HCT116 (cell line): ENCODE measurements around the gene TBC1D16. TPM values are rescaled to one million over a fixed set of nuclear protein-coding genes. Genes with fewer than 3 reads are reported as not detected.

Experiments used
- ATAC-seq: fragments of 200-7000 bp; cut with Tn5 transposase; 2 replicates; pipeline ENCODE4 v1.9.1; 2020; ENCODE audit warnings: mild to moderate bottlenecking, moderate library complexity
- BruUV-seq: library from RNA; stranded (reverse); fragments of 400-500 nt; replicated peaks from 2 replicates; lab custom pipeline; 2021; lab: Mats Ljungman, UMichigan
- CTCF ChIA-PET: fragments of 300-600 bp; sonication (Branson Sonifier 250); formaldehyde crosslinking; loops from one replicate; lab custom pipeline; 2021; ENCODE audit warnings: antibody characterized with exemption; lab: Charles Lee
- POLR2A ChIA-PET: fragments of 300-600, 350-600 bp; sonication (Branson Sonifier 250); formaldehyde crosslinking; loops from one replicate; lab custom pipeline; 2021; ENCODE audit warnings: antibody characterized with exemption; lab: Charles Lee
- RAD21 ChIA-PET, 2 experiments: fragments of 300-600 bp; sonication (Branson Sonifier 250); formaldehyde crosslinking; loops; one replicate each; lab custom pipeline; 2023; ENCODE audit warnings: low total read pairs in 2 of 2; ENCODE audit not compliant: uncharacterized antibody in 2 of 2, unreplicated experiment in 2 of 2, low non-redundant PET in 1 of 2; lab: Charles Lee
- DNase-seq: peaks from one replicate; pipeline ENCODE4 v3.0.0-alpha.2; 2010; ENCODE audit warnings: low read depth, low spot score
- H2AFZ ChIP-seq: fragments of 200-600 bp; shearing (Covaris generic), sonication (generic); 2 replicates; pipeline ENCODE4 v1.6.1; 2017; ENCODE audit warnings: low read depth, mixed run types, mixed read lengths, antibody characterized with exemption, low read length; ENCODE audit not compliant: poor library complexity, severe bottlenecking
- H3K27ac ChIP-seq: 2 replicates; pipeline ENCODE4 v1.5.1; 2012; ENCODE audit warnings: low read depth, low read length
- H3K27me3 ChIP-seq: fragments of 200-600 bp; sonication (generic); 2 replicates; pipeline ENCODE4 v1.6.1; 2016; ENCODE audit warnings: mixed run types, low read length, mixed read lengths; ENCODE audit not compliant: insufficient read depth
- H3K36me3 ChIP-seq, 2 experiments: fragments of 200-500 bp in 1 of 2; fragments of 200-600 bp in 1 of 2; sonication (Bioruptor generic) in 1 of 2; sonication (generic) in 1 of 2; 2 replicates each; pipeline versions ENCODE4 v1.5.1 to v1.6.1; 2014 to 2016; ENCODE audit warnings: low read length in 2 of 2, inconsistent platforms in 1 of 2, mixed read lengths in 1 of 2, mixed run types in 1 of 2; ENCODE audit not compliant: insufficient read depth in 2 of 2, control insufficient read depth in 1 of 2
- H3K4me1 ChIP-seq, 2 experiments: fragments of 200-600 bp in 1 of 2; sonication (generic) in 1 of 2; 2 replicates each; pipeline versions ENCODE4 v1.5.1 to v1.6.1; 2012 to 2017; ENCODE audit warnings: low read length in 2 of 2, inconsistent platforms in 1 of 2, mild to moderate bottlenecking in 1 of 2, mixed read lengths in 1 of 2, mixed run types in 1 of 2, moderate library complexity in 1 of 2; ENCODE audit not compliant: insufficient read depth in 2 of 2, control insufficient read depth in 1 of 2
- H3K4me2 ChIP-seq: fragments of 200-600 bp; sonication (generic); 2 replicates; pipeline ENCODE4 v1.6.1; 2017; ENCODE audit warnings: mixed run types, low read length, mixed read lengths
- H3K4me3 ChIP-seq, 2 experiments: fragments of 200-600 bp in 1 of 2; sonication (generic) in 1 of 2; replicated peaks in 1 of 2; 2 replicates each; pipeline ENCODE4 v1.5.1; 2011 to 2016; ENCODE audit warnings: low read length in 2 of 2, control low read depth in 1 of 2, low read depth in 1 of 2, mild to moderate bottlenecking in 1 of 2, mixed read lengths in 1 of 2, mixed run types in 1 of 2
- H3K79me2 ChIP-seq: fragments of 200-600 bp; sonication (generic); 2 replicates; pipeline ENCODE4 v1.6.1; 2017; ENCODE audit warnings: mild to moderate bottlenecking, mixed run types, low read length, moderate library complexity, mixed read lengths; ENCODE audit not compliant: insufficient read depth
- H3K9ac ChIP-seq: fragments of 200-600 bp; sonication (generic); 2 replicates; pipeline ENCODE4 v1.6.1; 2016; ENCODE audit warnings: low read length, mixed read lengths
- H3K9me2 ChIP-seq: fragments of 200-600 bp; sonication (generic), shearing (Covaris generic); 2 replicates; pipeline ENCODE4 v1.6.1; 2017; ENCODE audit warnings: mixed run types, mild to moderate bottlenecking, moderate library complexity; ENCODE audit not compliant: insufficient read depth
- H3K9me3 ChIP-seq, 2 experiments: fragments of 200-500 bp in 1 of 2; fragments of 200-600 bp in 1 of 2; sonication (Bioruptor generic) in 1 of 2; sonication (generic) in 1 of 2; 2 replicates each; pipeline ENCODE4 v1.6.1; 2014 to 2017; ENCODE audit warnings: low read length in 2 of 2, mixed read lengths in 2 of 2, inconsistent platforms in 1 of 2, low read depth in 1 of 2, mild to moderate bottlenecking in 1 of 2, mixed run types in 1 of 2, moderate library complexity in 1 of 2; ENCODE audit not compliant: control insufficient read depth in 1 of 2, insufficient read depth in 1 of 2
- H4K20me1 ChIP-seq: fragments of 200-600 bp; sonication (generic), shearing (Covaris generic); 2 replicates; pipeline ENCODE4 v1.6.1; 2017; ENCODE audit warnings: mixed run types, mild to moderate bottlenecking, moderate library complexity; ENCODE audit not compliant: insufficient read depth
- CBX3 ChIP-seq: IDR thresholded peaks from 2 replicates; pipeline ENCODE4 v1.6.1; 2012; ENCODE audit warnings: low read depth
- EGR1 ChIP-seq: IDR thresholded peaks from 2 replicates; pipeline ENCODE4 v1.6.1; 2012; ENCODE audit warnings: low read depth
- ELF1 ChIP-seq: IDR thresholded peaks from 2 replicates; pipeline ENCODE4 v1.6.1; 2012; ENCODE audit warnings: low read depth, borderline replicate concordance
- EZH2 ChIP-seq: fragments of 200-600 bp; sonication (generic); IDR thresholded peaks from 2 replicates; pipeline ENCODE4 v1.6.1; 2017; ENCODE audit warnings: antibody characterized with exemption, mixed run types
- EZH2phosphoT487 ChIP-seq: fragments of 200-600 bp; IDR thresholded peaks from 2 replicates; pipeline ENCODE4 v1.6.1; 2018; ENCODE audit warnings: antibody characterized with exemption, borderline replicate concordance
- JUND ChIP-seq: IDR thresholded peaks from 2 replicates; pipeline ENCODE4 v1.6.1; 2012
- MAX ChIP-seq: IDR thresholded peaks from 2 replicates; pipeline ENCODE4 v1.6.1; 2012
- POLR2A ChIP-seq: IDR thresholded peaks from 2 replicates; pipeline ENCODE4 v1.7.0; 2011; ENCODE audit warnings: borderline replicate concordance; ENCODE audit not compliant: insufficient read depth, insufficient read length; ENCODE audit errors: extremely low read depth
- POLR2AphosphoS5 ChIP-seq: IDR thresholded peaks from 2 replicates; pipeline ENCODE4 v1.6.1; 2011; ENCODE audit warnings: mild to moderate bottlenecking, low read depth, low read length, moderate library complexity
- SIN3A ChIP-seq: IDR thresholded peaks from 2 replicates; pipeline ENCODE4 v1.6.1; 2012; ENCODE audit warnings: low read depth
- SP1 ChIP-seq: IDR thresholded peaks from 2 replicates; pipeline ENCODE4 v1.6.1; 2012; ENCODE audit warnings: low read depth
- SRF ChIP-seq: IDR thresholded peaks from 2 replicates; pipeline ENCODE4 v1.6.1; 2012; ENCODE audit warnings: low read depth
- TCF7L2 ChIP-seq: IDR thresholded peaks from 2 replicates; pipeline ENCODE4 v1.7.0; 2011; ENCODE audit warnings: borderline replicate concordance, inconsistent platforms; ENCODE audit not compliant: insufficient read depth, insufficient read length; ENCODE audit errors: extremely low read depth
- YY1 ChIP-seq: IDR thresholded peaks from 2 replicates; pipeline ENCODE4 v1.6.1; 2011; ENCODE audit warnings: low read length, low read depth, moderate library complexity, mild to moderate bottlenecking; ENCODE audit not compliant: insufficient replicate concordance; ENCODE audit errors: extremely low read depth
- ZFX ChIP-seq: fragments of 450-650 bp; IDR thresholded peaks from 2 replicates; pipeline ENCODE4 v1.6.1; 2017
- ZNF274 ChIP-seq: fragments of 200-500 bp; sonication (Bioruptor generic); IDR thresholded peaks from 2 replicates; pipeline ENCODE4 v1.6.1; 2014; ENCODE audit warnings: mild to moderate bottlenecking, low read depth, low read length, inconsistent platforms
- intact Hi-C: fragments of 100-400 bp; cut with micrococcal nuclease; formaldehyde crosslinking; loops from 2 replicates; pipeline ENCODE4 v1.10.0; 2022
- total RNA-seq: library from RNA; stranded (reverse); gene quantifications from one replicate; pipeline ENCODE4 v1.2.1, GENCODE V29; 2021; ENCODE audit not compliant: unreplicated experiment

The TBC1D16 gene
- total RNA-seq, 1 experiment from 2014 or later, result 31.1 TPM

- Histone ChIP-seq H3K79me2 (0 out of 2 replicates have a peak, but pooled peaks cover 5% of the 10 kb centered on the region), H3K9me2 (no peaks in the 10 kb centered on the region), H3K4me3 (no peak overlapping the region), H4K20me1 (no peaks in the 10 kb centered on the region), H3K27ac (no peak overlapping the region), H3K36me3 (no peaks in the 10 kb centered on the region), H3K4me2 (no peak overlapping the region), H2AFZ (no peak overlapping the region), H3K4me1 (peaks cover 45 to 50% of the 10 kb centered on the region in 2 experiments), H3K9ac (no peak overlapping the region), H3K27me3 (no peaks in the 10 kb centered on the region), H3K9me3 (no peaks in the 10 kb centered on the region)
- ChIA-PET POLR2A (no interaction called here), RAD21 (interaction anchor here in 1 of 2 experiments (0.7 kb wide), 1 partner anchor 103 kb away, joined by 3 read pairs; no protein-coding TSS in a partner anchor), CTCF (interaction anchor here (0.6 to 1.5 kb wide), 4 partner anchors 10 to 242 kb away, joined by 3 to 4 read pairs (median 3); no protein-coding TSS in a partner anchor)
- intact Hi-C loops, result no loop called here
- no TSS peak for BruUV-seq
- DNase-seq, result no peak
- no peak for TF ChIP-seq ZFX
- TF ChIP-seq EZH2, result no peak
- no peak for TF ChIP-seq CBX3
- no peak for TF ChIP-seq SRF
- no peak for TF ChIP-seq SIN3A
- no peak for TF ChIP-seq EZH2phosphoT487
- no peak for TF ChIP-seq MAX
- no peak for TF ChIP-seq POLR2AphosphoS5
- no peak for TF ChIP-seq YY1
- no peak for TF ChIP-seq POLR2A
- TF ChIP-seq JUND, result no peak
- no peak for TF ChIP-seq ELF1
- TF ChIP-seq SP1, result no peak
- TF ChIP-seq ZNF274, result no peak
- no peak for TF ChIP-seq EGR1
- no peak for TF ChIP-seq TCF7L2
- no peak for ATAC-seq
Observed at GRCh38 chr17:79984045-79984840, 51.4 kb downstream of the TBC1D16 start.
